ENCODE results near the gene PCNX2.

Gene PCNX2

DNA sequence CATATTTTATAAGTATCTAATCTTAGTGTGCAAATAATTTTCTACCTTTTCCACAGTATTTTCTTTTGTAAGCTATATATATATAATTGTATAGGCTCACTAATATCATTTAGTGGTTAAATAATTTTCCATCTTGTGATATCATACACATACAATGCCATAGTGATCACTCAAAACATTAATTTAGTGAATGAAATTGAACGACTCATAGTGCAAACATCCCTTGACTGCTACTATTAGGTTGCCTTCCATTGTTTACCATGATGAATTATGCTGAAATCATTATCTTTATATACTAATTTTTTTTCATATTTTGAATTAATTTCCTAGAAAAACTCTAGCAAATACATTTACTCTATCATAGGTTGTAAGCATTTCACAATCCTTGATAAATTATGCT, 127.1 kb downstream of the PCNX2 start:
- TF ChIP-seq, protein P1, sequence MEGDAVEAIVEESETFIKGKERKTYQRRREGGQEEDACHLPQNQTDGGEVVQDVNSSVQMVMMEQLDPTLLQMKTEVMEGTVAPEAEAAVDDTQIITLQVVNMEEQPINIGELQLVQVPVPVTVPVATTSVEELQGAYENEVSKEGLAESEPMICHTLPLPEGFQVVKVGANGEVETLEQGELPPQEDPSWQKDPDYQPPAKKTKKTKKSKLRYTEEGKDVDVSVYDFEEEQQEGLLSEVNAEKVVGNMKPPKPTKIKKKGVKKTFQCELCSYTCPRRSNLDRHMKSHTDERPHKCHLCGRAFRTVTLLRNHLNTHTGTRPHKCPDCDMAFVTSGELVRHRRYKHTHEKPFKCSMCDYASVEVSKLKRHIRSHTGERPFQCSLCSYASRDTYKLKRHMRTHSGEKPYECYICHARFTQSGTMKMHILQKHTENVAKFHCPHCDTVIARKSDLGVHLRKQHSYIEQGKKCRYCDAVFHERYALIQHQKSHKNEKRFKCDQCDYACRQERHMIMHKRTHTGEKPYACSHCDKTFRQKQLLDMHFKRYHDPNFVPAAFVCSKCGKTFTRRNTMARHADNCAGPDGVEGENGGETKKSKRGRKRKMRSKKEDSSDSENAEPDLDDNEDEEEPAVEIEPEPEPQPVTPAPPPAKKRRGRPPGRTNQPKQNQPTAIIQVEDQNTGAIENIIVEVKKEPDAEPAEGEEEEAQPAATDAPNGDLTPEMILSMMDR (IDR thresholded peaks at IDR 0.05) = no peak

DNA sequence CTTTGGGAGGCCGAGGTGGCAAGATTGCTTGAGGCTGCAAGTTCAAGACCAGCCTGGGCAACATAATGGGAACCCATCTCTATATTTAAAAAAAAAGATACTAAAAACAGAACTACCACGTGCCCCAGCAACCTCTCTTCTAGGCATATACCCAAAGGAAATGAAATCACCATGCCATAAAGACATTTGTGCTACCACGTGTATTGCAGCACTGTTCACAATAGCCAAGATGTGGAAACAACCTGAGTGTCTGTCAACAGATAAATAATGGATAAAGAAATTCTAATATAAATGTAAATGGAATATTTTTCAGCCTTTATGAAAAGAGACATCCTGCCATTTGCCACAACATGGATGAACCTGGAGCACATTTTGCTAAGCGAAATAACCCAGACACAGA, 128.6 kb downstream of the PCNX2 start:
- TF ChIP-seq, protein P1 (IDR thresholded peaks at IDR 0.05) = no peak

DNA sequence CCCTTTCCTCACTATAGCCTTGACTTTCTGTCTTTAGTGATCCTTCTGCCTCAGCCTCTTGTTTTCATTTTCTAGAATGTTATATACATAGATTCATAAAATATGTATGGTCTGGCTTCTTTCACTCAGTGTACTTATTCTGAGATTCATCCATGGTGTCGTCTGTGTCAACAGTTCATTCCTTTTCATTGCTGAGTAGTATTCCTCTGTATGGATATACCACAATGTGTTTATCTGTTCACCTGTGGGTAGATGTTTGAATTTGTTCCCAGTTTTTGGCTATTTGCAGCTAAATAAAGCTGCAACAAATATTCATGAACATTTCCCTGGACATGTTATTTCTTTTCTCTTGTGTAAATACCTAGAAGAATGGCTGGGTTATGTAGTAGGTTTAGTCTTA, 131.8 kb downstream of the PCNX2 start:
- TF ChIP-seq, protein P1 (IDR thresholded peaks at IDR 0.05) = no peak

DNA sequence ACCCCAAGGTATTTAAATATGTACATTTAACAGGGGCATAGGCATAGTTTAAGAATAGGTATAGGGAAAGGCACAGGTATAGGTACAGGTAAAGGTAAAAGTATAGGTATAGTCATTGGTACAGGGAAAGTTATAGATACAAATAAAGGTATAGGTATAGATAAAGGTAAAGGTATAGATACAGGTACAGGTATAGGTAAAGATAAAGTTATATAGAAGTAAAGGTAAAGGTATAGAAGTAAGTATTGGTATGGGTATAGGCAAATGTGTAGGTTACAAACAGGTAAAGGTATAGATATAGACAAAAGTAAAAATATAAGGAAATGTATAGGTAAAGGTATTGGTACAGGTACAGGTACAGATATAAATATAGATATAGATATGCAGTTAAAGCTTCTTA, 137.2 kb downstream of the PCNX2 start:
- TF ChIP-seq, protein P1 (IDR thresholded peaks at IDR 0.05) = no peak

DNA sequence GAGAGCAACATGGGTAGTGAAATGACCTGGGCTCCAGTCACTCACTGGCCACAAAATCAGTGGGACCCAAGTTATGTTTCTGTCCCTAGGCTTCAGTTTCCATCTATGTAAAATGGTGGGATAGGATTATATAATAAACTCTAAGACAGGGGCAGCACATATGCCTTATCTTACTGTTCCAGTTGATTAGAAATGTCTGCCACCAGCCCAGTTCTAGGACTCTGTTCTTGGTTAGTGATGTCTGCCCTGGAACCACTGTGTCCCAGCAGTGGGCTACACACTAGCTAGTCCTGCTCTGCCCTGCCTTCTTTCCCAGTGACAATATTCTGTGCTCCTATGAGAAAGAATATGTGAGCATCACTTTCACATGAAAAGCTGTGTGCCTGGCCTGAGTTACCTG, 138.3 kb downstream of the PCNX2 start:
- TF ChIP-seq, protein P1 (IDR thresholded peaks at IDR 0.05) = no peak

DNA sequence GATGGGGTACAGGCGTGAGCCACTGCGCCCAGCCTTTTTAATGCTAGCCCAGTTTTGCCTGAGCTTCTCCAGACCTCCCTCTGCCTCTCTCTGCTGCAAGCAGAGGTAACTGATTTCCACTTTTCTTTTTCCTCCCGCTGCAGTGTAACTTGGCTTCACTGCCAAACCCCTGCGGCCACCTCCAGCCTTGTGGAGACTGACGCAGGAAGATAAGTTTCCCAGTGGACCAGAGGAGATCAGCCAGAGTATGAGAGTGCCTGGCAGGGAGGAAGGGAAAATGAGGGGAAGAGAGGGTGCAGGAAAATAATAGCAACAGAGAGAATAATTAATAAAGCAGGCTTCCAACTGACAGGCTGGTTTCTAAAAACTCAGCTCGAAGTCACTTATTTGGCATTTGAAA, 143.7 kb downstream of the PCNX2 start:
- TF ChIP-seq, protein P1 (IDR thresholded peaks at IDR 0.05) = no peak

DNA sequence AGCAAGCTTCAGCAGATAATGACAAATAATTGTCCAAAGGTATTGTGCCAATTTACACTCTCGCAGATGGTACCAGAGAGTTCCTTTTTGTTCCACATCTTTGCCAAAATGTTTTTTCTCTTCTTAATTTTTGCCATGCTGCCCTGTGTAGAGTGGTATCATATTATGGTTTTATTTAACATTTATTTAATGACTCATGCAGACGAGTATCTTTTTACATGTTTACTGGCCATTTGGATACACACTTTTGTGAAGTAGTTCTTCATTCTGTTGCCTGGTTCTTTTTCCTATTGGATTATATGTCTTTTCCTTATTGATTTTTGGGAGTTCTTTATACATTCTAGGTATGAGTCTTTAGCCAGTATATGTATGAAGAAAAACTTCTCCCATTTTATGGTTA, 151.1 kb downstream of the PCNX2 start:
- TF ChIP-seq, protein P1 (IDR thresholded peaks at IDR 0.05) = no peak

DNA sequence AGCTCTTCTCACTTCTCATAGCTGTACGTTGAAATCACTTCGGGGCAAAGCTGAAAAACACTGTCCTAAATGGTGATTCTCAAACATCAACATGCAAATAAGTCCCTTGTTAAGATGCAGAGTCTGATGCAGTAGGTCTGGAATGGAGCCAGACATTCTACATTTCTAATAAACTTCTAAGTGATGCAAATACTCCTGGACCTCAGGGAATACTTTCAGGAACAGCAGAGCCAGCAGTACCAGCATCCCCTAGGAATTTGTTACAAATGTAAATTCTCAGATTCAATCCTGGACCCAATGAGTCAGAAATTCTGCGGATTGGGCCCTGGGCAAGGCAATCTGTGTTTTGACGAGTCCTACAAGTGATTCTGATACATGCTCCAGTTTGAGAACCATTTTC, 152.3 kb downstream of the PCNX2 start:
- TF ChIP-seq, protein P1 (IDR thresholded peaks at IDR 0.05) = no peak
